NCI-H1694 (cell line): ENCODE data around the gene PRKCA.

Experiments used
- DNase-seq: peaks from one replicate; lab custom pipeline; 2025; lab: John Stamatoyannopoulos, UW

PRKCA gene

GRCh38 chr17:66518677-66519076 lies 216.3 kb downstream of the PRKCA start:
- DNase-seq = no peak

DNA sequence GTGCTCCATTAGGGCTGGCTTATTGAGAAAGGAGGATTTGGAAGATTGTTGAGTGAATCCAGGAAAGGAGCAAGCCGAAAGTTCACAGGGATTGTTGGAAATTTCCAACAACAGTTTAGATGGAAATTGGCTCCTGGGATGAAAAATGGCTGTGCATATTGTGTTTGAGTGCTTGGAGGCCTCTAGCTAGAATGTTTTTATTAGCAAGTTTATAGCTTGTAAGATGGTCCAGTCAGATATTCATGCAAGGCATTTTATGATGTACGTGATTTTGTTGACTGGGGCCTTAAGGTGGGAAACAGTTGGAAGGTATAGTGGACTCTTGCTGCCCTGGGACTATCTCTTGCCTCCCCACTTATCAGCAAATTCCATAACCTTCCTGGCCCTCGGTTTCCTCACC lies 216.7 kb downstream of the PRKCA start:
- DNase-seq = no peak

- DNase-seq = no peak
Observed at GRCh38 chr17:66520999-66521398, 218.6 kb downstream of the PRKCA start.

DNA sequence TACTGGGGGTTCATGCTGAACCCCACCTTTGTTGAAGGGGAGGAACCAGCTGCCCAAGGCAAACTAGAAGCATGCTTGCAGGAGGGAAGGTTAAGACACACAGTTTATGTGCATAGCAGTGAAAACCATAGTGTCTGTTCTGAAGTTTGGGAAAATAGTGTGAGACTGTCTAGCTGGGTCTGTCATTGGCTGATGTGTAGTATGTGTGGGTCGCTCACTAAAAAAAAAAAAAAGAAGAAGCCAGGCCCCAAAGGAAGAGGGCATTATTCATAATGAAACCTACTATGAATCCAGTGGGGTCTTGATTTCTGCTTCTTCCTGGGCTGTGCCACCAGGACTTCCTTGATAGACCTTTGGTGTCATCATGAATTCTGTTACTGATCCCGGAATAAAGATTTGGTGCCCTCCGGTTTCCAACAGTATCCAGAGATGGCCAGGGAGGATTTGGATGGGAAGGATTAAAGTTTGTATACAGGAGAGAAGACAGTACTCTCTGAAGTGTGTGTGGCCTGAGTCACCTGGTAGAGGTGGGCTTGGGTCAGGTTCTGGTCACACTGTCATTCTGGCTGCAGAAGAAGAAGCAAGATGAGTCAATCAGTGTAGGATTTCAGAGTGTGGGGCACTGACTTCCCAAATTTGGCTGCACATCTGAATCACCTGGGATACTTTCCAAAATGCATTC lies 220.3 kb downstream of the PRKCA start:
- DNase-seq = no peak

DNA sequence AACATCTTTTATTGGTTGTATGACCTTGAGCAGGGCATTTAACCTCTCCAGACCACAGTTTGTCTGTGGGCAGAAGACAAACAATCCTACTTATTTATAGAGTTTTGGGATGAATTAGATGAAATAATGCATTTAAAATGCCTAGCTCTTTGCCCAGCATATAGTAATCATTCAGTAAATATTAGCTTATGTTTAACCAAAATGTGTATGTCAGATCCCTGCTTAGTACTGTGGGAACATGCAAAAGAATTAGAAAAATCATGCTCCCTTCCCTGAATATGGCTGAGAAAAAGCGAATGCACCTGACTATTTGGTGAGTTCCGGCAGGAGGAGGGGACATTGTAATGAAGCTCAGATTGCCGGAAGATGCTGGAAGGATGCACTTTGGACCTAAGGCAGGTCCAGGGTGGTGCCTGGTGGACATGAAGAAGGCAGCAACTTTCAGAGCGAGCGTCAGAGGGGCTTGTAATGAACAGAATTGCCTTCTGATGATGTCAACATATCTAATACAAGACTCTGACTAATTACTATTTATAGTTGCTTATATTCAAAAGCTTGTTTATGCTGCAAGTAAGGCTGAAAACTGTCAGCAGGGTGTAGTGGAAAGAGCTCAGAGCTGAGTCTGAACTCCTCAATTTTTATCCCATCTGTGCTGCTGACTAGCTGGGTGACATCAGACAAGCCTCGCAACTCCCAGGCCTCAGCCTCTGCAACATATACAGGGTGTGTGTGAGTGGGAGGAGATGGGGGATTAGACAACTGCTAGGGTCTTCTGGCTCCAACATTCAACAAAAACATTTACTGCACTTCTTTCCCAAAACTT lies 221.2 kb downstream of the PRKCA start:
- DNase-seq = no peak

DNA sequence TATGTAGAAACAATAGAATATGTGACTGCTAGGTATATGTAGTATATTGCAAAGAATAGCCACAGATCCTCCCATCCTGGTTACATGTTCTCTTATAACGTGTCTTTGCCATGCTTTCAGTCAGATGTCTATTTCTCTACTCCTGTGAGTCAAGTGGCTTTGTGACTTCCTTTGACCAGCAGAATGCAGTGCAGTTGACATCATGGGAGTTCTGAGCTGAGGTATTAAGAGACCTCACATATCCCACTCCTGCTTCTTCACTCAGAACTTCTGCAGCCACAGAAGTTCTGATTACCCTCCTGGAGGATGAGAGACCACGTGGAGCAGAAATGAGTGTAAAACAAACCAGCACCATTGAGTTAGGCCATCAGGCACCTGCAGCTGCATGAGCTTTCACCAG lies 222.5 kb downstream of the PRKCA start:
- no peak for DNase-seq

GRCh38 chr17:66525338-66525737 lies 222.9 kb downstream of the PRKCA start:
- no peak for DNase-seq

DNA sequence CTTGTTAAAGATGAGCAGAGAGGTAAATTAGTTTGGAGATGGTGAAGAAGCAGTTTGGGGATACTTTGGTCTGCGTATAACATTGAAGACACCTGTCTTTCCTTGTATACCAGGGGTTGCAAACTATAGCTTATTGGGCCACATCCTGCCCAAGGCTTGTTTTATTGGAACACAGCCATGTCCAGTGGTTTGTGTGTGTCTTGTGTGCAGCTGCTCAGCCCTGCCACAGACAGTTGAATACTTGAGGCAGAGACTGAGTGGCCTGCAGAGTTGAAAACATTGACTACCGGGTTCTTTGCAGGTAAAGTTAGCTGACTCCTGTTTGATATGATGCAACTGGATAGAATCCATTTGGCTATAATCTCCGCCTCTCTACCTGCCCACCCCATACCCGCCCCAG lies 224.4 kb downstream of the PRKCA start:
- no peak for DNase-seq

DNA sequence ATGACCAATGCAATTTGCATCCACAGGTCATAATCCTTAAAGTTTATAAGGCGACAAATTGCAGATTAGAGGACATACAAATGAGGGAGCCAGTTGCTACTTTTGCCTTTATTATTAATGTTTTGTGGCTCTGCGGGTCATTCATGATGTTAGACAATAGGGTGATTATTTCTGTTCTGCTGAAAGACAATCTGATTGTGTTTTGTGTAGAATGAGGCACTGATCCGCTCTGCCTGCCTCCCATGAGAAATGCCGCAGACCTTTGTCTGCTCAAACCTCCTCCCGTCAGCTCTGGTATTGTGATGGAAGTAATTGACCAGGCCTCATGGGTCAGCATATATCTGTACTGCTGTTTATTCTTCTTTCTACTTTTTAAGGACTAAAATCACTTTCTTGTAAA lies 224.9 kb downstream of the PRKCA start:
- no peak for DNase-seq

DNA sequence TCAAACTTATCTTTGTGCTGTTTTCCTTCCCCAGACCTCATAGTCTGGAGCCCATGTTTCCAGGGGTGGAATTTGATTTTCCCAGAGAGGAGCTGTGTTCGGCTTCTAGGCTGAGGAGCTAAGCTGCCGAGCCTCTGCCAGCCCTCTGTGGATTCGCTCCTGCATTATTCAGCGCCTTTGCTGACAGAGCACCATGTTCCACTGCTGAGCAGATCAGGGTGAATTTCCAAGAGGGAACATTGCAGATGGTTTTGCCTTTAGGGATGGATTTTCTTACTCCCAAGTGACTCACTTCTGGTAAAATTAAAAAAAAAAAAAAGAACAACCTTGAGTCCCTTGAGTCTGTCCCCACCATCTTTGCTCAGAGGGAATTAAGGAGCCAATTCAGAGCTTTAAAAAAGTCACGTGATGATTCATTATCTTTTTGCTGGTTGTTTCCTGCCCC lies 229.5 kb downstream of the PRKCA start:
- no peak for DNase-seq

- DNase-seq = no peak
Observed at GRCh38 chr17:66533572-66533971, 231.2 kb downstream of the PRKCA start.

GRCh38 chr17:66533986-66534385 lies 231.6 kb downstream of the PRKCA start:
- no peak for DNase-seq

GRCh38 chr17:66535611-66536010 lies 233.2 kb downstream of the PRKCA start:
- DNase-seq = no peak

- DNase-seq = no peak
Observed at GRCh38 chr17:66537502-66537901, 235.1 kb downstream of the PRKCA start.

DNA sequence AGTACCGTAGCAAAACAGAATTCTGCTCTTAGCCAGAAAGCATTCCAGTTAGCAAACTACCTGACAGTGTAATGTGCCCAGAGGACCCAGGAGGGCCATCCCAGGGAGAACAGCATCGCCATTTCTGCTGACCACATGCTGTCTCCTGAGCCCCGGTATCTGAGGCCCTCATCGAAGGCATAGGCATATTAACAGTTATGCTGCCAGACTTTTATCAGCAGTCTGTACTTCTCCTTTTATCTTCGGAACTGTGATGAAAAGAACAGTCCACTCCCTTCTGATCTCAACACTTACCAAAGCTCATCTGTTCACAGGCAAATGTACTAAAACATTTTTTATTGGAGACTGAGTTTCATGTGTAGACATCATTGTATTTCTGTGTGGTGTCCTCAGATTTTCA lies 236.4 kb downstream of the PRKCA start:
- DNase-seq = no peak

DNA sequence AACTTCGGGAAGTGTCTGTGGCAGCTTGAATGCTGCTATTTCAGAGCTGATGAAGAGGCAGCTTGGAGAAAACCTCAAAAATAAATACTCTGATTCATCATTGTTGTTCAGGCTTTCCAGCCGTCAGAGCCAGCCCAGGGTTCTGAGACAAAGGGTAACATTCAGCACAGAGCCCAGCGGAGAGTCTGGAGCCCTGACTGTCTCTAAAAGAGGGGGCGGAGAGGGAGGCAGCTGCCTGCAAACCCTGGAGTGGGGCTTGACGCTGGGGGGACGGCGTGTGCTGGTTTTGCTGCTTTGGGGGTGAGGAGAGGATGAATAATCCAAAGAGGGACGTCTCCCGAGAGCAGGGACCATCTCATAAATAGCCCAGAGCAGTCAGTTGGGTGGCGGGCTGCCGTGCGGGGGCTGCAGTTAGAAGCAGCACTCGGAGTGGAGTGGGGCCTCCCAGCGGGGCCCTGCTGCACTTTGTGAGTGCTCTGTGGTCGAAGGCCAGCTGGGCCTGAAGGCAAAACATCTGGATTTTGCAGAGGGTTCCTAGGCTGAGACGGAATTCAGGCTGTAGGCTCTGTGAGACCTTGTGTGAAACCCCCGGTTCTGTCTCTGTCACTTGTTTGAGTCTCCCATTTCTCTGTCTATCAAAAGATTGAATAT lies 237.8 kb downstream of the PRKCA start:
- no peak for DNase-seq

GRCh38 chr17:66541461-66542128 lies 239.2 kb downstream of the PRKCA start:
- DNase-seq = no peak

GRCh38 chr17:66542129-66542966 lies 239.9 kb downstream of the PRKCA start:
- DNase-seq = no peak

GRCh38 chr17:66542967-66543520 lies 240.6 kb downstream of the PRKCA start:
- no peak for DNase-seq

- DNase-seq = no peak
Observed at GRCh38 chr17:66543526-66543925, 241.1 kb downstream of the PRKCA start.

- no peak for DNase-seq
Observed at GRCh38 chr17:66545918-66546317, 243.5 kb downstream of the PRKCA start.
